GM18868 (cell line): ENCODE results near the gene DNAJC27.

Source experiments
- ATAC-seq: cut with Tn5 transposase; IDR thresholded peaks from one replicate; pipeline ENCODE4 v1.9.1; 2021; ENCODE audit warnings: mild to moderate bottlenecking, moderate library complexity; ENCODE audit not compliant: unreplicated experiment

The DNAJC27 gene

DNA sequence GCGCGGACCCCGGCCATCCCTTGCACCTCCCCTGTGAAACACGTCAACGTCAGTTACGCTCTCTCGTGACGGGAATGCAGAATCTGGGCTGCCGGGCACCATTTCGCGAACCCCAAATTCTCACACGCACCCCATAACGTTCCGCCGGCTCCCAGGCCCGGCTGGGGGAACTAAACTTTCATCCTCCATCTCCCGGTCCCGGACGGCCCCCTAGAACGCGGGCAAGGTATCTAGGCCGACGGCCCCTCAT lies 544 bp downstream of the DNAJC27 start:
- ATAC-seq, result no peak

DNA sequence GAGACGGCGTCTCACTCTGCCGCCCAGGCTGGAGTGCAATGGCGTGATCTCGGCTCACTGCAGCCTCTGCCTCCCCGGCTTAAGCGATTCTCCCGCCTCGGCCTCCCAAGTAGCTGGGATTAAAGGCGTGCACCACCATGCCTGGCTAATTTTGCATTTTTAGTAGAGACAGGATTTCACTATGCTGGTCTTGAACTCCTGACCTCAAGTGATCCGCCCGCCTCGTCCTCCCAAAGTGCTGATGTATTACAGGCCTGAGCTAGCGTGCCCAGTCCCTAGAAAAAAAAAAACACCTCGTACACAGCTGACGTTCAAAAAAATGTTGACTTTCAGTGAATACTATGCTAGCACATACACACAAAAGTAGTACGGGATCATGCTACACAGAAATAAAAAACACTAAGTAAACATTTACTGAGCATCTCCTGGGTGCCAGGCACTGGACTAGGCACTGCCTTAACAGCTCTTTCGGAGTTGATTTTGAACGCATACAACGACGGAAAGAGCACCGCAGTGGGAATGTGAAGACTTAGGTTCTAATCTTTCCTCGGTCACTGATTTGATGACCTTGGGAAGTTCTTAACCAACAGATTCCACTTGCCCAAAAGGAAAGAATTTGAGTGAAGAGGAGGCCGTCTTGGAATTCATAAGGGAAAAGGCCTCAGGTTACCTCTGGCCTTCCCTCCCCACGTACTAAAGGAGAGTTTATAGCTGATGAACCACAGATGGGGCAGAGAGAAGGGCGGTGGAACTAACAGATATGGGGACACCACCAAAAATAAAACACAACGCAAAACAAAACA lies 1.1 kb downstream of the DNAJC27 start:
- ATAC-seq, result no peak

DNA sequence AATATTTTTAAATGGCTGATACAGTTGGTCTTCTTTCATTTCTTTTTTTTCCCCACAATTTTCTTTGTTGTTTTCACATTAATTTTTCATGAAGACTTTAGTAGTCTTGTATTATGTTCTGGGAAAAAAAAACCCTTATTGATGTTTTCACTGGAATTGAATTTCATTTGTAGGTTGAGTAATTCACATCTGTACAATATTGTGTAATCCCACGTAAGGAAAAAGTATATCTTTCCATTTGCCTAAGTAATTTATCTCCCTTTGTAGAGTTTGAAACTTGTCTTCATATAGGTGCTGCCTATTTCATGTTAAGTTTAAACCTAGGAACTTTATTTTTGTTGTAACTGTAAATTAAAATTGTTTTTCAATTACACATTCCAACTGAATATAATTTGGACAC lies 2.0 kb downstream of the DNAJC27 start:
- ATAC-seq, result no peak

DNA sequence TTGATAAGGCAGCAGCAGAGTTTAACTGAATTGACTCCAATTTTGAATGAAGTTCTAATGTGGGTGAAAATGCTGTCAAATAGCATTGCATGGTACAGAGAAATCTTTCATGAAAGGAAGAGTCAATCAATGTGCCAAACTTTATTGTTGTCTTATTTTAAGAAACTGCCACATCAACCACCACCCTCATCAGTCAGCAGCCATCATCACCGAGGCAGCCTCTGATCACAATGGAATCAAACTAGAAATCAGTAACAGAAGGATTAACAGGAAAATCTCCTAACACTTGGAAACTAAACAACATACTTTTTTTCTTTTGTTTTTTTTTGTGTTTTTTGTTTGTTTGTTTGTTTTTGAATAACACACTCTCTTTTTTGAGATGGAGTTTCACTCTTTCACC lies 9.9 kb downstream of the DNAJC27 start:
- no peak for ATAC-seq

DNA sequence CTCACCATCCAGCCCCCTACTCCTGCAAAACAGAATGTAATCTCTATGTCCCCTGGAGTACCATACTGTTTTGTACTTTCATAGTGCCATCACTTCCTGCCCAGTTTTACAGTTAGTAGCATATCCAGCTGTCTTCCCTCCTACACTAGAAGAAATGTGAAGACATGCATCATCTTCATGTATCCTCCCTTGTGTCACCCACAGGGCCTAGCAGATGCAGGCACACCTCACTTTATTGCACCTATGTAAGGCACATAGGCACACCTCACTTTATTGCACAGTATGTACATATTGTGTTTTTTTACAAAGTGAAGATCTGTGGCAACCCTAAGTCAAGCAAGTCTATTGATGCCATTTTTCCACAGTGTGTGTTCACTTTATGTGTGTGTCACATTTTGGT lies 12.0 kb downstream of the DNAJC27 start:
- no peak for ATAC-seq

DNA sequence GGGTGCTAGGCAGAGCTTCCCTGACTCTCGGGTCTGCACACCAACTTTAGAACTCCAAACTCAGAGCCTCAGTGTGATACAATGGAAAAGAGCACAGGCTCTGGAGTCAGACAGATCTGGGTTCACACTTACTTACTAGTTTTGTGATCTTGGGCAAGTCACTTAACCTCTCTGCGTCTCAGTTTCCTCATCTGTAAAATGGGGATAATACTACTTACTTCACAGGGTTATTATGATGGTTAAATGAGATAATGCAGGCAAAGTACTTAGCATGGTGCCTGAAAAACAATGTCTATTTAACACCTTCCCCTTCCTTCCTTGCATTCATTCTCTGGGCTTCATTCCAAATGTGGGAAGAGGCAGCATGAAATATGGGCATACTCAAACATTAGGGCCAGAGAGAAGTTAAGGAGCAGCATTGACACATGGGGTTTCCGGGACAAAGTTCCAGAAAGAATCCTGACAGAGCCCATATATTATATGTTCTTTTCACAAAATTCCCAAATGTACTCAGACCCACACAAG lies 13.3 kb downstream of the DNAJC27 start:
- ATAC-seq, result no peak

DNA sequence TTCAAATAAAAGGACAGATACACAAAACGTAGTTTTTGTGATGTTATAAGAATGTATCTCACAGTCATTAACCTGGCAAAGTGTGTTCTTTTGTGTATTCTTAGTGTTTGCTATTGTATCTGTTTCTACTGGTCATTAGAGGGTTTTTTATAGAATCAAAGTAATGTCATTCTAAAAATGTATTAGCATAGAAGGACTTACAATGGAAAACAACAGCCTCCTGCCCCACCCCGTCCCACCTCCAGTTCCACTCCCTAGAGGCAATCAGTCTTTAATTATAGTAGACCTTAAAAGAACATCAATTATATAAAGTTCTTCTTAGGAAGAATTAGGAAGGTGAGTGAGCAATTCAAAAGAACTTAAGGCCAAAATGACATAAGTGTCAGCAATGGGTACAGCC lies 13.8 kb downstream of the DNAJC27 start:
- no peak for ATAC-seq

DNA sequence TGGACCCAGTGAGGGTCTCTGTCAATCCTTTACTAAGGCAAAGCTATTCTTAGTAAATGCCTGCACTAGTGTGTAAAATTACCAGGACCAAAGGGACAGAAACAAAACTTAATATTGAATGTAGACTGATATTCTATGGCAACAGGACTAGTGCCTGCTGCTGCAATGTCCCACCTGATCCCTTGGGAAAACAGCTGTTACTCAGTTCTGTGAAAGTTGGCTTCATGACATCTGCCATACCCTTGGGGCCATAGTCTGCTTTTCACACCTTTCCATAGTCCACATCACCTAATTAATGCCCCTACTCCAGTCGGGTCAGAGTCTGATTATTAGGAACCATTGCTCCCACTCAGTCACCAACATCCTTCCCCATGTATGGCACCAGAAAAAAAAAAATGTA lies 14.5 kb downstream of the DNAJC27 start:
- no peak for ATAC-seq

DNA sequence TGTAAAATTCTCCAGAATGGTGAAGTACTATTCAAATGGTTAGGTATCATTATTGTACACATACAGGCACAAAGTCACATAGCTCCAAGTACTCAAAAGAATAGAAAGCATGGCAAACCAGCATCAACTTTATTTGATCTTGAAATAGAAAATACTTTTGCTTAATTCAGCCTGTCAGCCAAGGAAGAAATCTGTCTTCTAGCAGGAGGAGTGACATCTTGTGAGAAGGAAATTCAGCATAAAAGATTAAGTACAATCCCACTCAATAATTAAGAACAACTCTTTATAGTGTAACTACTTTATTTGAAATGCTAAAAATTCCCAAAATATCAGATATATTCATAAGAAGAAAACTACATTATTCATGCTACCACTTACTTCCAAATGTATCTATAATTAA lies 15.8 kb downstream of the DNAJC27 start:
- ATAC-seq, result no peak

DNA sequence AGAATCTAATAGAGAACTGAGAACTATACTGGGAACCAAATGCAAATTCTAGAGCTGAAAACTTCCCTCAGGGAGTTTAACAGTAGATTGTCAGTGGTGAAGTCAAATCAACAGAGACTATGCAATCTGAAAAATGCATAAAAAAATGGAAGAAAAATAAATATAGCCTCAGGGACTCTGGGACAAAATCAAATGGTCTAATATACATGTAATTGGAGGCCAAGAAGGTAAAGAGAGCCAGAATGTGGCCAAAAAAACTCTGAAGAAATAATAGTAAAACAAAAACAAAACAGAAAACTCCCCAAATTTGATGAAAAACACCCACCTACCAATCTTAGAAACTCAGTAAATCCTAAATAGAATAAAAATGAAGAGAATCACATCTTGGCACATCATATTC lies 16.5 kb downstream of the DNAJC27 start:
- ATAC-seq, result no peak

DNA sequence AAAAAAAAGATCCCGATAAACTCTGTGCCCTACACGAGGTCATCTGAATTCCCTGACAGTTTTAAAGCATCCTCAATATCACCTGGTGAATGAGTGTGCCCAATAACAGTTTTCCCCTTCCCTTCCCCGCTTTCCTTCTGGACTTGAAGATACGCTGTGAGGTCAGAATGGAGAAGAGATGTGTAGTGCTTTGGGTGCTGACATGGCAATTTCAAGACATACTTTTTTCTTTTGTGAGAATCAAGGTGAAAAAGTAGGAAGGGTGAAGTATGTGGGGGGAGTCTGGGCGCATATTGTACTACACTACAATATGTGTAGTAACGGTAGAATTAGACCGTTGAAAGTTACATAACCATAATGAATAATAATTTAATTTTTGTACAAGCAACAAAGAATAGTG lies 21.7 kb downstream of the DNAJC27 start:
- no peak for ATAC-seq

DNA sequence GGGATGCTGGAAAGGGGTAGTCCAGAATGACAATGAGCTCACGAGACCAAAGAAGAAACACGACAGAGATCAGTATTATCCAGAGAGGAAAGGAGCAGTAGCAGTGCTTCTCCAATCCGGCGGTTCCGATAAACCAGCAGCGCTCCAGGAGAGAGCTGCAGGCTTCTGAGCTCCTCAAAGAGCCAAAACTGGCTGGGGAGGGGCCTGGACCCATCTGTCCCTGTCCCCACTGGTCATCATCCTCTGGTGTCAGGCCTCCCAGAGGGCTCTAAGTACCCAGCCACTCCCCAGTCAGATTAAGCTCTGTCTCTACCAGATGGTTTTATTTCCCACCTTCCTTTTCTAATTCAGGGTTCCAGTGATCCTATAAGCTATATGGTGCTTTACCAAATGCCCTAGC lies 23.2 kb downstream of the DNAJC27 start:
- ATAC-seq, result no peak

DNA sequence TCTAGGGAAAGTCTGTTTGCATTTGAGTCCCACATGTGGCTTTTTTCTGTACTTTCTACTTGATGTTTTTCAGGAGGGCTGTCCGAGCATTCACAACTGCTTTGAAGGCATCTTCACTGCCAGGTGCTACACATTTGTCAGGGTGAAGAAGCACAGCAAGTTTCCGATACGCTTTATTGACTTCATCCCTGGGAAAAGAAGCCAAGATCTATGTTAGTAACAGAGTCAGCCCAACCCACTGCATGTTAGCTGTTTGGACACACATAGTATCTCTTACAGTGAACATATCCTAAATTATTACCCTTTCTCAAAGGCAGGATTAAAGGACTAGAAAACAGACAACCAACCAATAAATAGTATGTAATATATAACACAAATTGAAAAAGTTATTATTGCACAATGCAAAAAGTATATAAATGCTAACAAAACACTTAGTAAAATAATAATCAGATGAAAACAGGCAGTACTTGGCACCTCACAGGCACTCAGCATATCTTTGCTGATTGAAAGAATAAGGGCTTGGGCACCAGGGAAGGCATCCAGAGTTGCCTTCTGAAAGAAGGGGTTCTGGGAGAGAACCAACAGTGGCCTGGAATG lies 24.1 kb downstream of the DNAJC27 start:
- ATAC-seq, result no peak

DNA sequence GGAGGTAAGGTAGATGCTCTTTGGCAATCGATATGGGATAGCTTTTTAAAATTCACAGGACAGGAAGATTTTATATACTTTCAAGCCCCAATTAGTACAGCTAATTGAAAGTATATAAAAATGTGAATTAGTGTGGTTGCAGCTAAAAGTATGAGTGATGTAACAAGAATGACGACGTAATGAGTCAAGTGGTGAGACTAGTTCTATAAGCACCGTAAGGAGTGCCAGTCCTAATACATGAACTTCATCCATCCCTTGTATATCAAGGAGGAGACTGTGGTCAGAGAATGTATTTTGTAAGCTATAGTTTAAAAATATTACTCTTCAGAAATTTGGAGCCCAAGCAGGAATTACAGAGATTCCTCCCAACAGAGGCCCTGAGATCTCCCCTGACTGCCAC lies 25.8 kb downstream of the DNAJC27 start:
- ATAC-seq, result no peak

DNA sequence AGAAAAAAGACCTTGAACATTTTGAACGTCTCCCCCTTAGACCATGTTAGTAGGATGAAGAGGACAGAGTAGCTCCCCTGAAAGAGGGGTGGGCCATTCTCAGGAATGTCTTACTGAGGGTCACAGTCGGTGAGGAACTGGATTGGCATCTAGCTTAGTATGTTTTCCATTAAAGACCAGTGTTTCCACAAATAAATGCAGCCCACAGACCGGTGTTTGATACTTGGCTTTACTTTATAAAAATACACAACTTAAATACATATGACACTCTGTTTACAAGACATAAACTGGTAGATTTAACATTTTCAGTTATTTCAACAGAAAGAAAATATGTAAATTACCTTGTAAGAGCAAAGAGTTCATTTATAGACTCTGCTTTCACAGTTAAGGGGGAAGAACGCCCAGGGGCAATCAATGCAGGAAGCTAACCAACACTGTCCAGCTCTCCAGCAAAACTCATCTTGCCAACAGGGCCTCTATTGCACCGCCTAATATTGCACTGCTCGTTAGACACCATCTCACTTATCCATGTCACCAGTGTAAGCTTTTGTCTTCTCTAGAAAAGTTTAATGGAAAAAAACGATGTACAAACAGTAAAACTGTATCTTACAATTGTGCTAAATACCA lies 28.2 kb downstream of the DNAJC27 start:
- no peak for ATAC-seq

DNA sequence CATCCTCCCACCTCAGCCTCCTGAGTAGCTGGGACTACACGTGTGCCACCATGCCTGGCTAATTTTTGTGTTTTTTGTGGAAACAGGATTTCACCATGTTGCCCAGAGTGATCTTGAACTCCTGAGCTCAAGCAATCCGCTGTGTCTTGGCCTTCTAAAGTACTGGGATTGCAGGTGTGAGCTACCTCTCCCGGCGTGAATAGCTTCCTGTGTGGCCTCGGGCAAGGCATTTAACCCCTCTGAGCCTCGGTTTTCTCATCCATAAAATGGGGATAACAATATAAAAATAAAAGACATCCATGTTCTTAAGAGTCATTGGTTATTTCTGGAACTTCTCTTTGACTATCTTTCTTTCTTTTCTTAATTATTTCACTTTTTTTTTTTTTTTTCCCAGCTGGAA lies 32.4 kb downstream of the DNAJC27 start:
- ATAC-seq, result no peak

DNA sequence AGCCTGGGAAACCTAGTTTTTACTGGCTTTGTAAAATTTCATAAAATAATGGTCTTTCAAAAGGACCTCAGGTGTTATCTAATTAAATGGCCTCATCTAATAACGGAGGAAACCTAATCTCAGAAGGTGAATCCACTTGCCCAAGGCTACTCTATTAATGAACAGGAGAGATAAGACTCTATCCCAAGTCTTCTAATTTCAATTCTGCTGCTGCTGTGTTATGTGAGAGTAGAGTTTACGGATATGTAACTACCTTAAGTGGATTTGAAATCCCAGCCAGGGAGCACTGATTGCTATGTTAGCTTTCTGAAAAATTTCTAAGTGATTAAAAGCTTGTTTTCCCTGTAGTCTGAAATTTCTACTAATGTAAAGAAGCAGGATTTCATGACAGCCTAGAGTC lies 34.5 kb downstream of the DNAJC27 start:
- ATAC-seq, result no peak

DNA sequence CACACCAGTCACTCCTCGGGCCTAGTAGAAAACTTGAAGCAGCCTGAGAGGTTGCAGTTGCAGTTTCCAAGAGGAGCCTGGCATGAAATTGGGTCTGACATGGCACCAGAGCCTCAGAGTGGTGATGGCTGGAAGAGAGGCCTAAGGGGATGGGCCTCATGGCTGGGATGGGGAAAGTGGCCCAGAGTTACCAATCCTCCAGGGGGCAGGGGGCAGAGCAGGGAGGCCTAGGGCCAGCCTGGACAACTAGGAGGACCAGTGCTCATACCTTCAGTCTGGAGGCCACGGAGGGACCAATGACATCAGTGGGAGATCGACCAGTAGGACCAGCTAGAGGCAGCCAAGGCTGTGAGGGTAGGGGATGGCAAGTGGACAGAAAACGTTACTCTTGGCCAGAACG lies 36.6 kb downstream of the DNAJC27 start:
- no peak for ATAC-seq

DNA sequence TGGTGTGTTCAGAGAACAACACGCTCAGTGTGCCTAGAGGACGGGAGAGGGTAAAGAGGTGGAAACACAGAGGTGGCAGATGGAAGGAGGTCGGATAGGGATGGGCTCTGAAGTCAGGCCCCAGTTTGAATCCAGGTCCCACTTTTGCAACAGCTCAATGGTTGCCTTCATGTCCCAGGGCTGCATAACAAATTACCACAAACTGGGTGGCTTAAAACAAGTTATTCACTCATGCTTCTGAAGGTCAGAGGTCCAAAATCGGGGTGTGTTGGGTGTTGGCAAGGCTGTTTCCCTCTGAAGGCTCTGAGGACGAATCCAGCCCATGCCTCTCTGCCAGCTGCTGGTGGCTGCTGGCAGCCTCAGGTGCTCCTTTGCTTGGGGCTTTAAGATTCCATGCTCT lies 39.0 kb downstream of the DNAJC27 start:
- ATAC-seq, result no peak

DNA sequence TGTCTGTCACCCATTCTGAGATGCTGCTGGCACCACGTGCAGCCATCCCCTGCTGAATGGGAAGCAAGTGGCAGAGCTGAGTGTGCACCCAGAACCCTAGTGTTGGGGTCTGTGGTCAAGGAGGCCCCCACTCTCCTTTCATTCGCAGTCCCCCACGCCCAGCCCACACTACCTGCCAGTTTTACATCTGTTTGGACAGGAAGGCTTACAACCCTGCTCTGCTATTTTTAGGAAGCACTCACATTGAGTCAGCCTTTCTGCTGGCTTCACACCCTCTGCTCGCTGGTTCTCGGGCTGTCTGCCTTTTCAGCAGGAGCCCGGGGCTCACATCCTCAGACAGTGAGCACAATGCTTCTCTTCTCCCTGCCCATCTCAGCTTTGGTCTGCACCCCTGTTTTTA lies 41.0 kb downstream of the DNAJC27 start:
- ATAC-seq, result peak; percentile 92

DNA sequence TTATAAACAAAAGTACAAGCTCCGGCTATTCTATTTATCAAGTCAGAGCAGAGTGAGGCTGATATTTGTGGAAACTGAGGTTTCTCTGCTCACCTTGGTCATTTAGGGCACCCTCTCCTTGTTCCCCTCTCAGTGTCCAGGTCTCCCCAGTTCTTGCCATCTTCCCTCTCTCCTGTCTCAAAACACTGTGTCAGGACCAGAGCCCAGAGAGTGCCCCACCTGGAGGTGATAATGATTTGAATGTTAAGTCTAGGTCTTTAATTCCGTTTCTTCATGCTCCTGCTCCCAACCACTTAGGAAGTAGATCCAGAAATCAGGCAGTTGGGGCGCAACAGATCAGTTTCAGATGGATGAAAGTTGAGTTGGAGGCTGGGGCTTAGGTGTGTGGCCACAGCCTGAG lies 42.5 kb downstream of the DNAJC27 start:
- no peak for ATAC-seq

DNA sequence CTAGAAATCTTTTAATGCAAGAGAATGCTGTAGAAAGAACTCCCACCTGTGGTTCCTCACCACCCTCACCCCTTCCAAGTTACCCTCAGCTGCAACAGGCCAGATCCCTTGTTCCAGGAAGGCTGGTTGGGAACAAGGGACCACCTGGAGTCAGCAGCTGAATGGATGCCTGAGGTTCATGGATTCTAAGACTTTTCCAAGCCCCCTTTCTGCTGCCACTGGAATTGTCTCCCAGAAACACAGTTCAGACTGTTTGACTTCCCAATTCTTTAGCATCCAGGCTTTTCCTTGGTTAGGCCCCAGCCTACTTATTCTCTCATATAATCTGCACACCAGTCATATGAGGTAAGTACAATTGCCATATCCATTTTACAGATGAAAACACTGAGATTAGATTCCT lies 43.7 kb downstream of the DNAJC27 start:
- no peak for ATAC-seq
